H9 (cell line): Measurements from ENCODE around the gene KLF18. TPM values are rescaled to one million over a fixed set of nuclear protein-coding genes. Genes with fewer than 3 reads are reported as not detected.

Experiments used
- DNase-seq: peaks from one replicate; pipeline ENCODE4 v3.0.0-alpha.2; 2017
- H2AFZ ChIP-seq: one replicate; pipeline ENCODE4 v1.6.1; 2013; ENCODE audit warnings: mild to moderate bottlenecking, low read length, control low read depth, moderate library complexity
- H2AK5ac ChIP-seq: 2 replicates; pipeline ENCODE4 v1.6.1; 2013; ENCODE audit warnings: low read length, control low read depth, mixed read lengths; ENCODE audit not compliant: insufficient read length
- H2BK120ac ChIP-seq: one replicate; pipeline ENCODE4 v1.6.1; 2013; ENCODE audit warnings: low read depth, mild to moderate bottlenecking, low read length, control low read depth, inconsistent platforms; ENCODE audit not compliant: poor library complexity, severe bottlenecking
- H2BK12ac ChIP-seq: 2 replicates; pipeline ENCODE4 v1.6.1; 2013; ENCODE audit warnings: low read length, control low read depth, mixed read lengths, low read depth; ENCODE audit not compliant: insufficient read length
- H2BK15ac ChIP-seq: 2 replicates; pipeline ENCODE4 v1.6.1; 2013; ENCODE audit warnings: low read depth, low read length, control low read depth
- H2BK20ac ChIP-seq: one replicate; pipeline ENCODE4 v1.6.1; 2013; ENCODE audit warnings: low read depth, mild to moderate bottlenecking, low read length, control low read depth, inconsistent platforms; ENCODE audit not compliant: poor library complexity, severe bottlenecking
- H2BK5ac ChIP-seq: 2 replicates; pipeline ENCODE4 v1.6.1; 2013; ENCODE audit warnings: low read length, control low read depth, mixed read lengths; ENCODE audit not compliant: insufficient read length
- H3K14ac ChIP-seq: 2 replicates; pipeline ENCODE4 v1.6.1; 2013; ENCODE audit warnings: low read length, control low read depth; ENCODE audit not compliant: insufficient read depth
- H3K18ac ChIP-seq: 2 replicates; pipeline ENCODE4 v1.6.1; 2013; ENCODE audit warnings: low read depth, mild to moderate bottlenecking, mixed read lengths, low read length, control low read depth; ENCODE audit not compliant: insufficient read length
- H3K23ac ChIP-seq: 2 replicates; pipeline ENCODE4 v1.6.1; 2013; ENCODE audit warnings: low read length, control low read depth, mixed read lengths, low read depth; ENCODE audit not compliant: insufficient read length
- H3K23me2 ChIP-seq: 2 replicates; pipeline ENCODE4 v1.6.1; 2013; ENCODE audit warnings: low read depth, mild to moderate bottlenecking, mixed read lengths, low read length, control low read depth; ENCODE audit not compliant: insufficient read length, poor library complexity, severe bottlenecking
- H3K27ac ChIP-seq: 2 replicates; pipeline ENCODE4 v1.5.1; 2013; ENCODE audit warnings: low read length, control low read depth, mixed read lengths, low read depth; ENCODE audit not compliant: insufficient read length
- H3K27me3 ChIP-seq: 2 replicates; pipeline ENCODE4 v1.6.1; 2013; ENCODE audit warnings: low read length, control low read depth, inconsistent platforms; ENCODE audit not compliant: insufficient read depth
- H3K4ac ChIP-seq: 2 replicates; pipeline ENCODE4 v1.6.1; 2013; ENCODE audit warnings: low read depth, mild to moderate bottlenecking, control low read depth, inconsistent platforms, low read length, moderate library complexity
- H3K4me1 ChIP-seq: 2 replicates; pipeline ENCODE4 v1.6.1; 2013; ENCODE audit warnings: low read length, control low read depth, inconsistent platforms; ENCODE audit not compliant: insufficient read depth
- H3K4me2 ChIP-seq: 2 replicates; pipeline ENCODE4 v1.6.1; 2013; ENCODE audit warnings: low read length, control low read depth, mixed read lengths; ENCODE audit not compliant: insufficient read length, insufficient read depth
- H3K56ac ChIP-seq: 2 replicates; pipeline ENCODE4 v1.6.1; 2013; ENCODE audit warnings: low read depth, mild to moderate bottlenecking, mixed read lengths, low read length, control low read depth; ENCODE audit not compliant: insufficient read length
- H3K79me1 ChIP-seq: 2 replicates; pipeline ENCODE4 v1.6.1; 2013; ENCODE audit warnings: low read depth, mild to moderate bottlenecking, moderate library complexity, low read length, control low read depth, inconsistent platforms; ENCODE audit not compliant: insufficient read depth, poor library complexity, severe bottlenecking
- H3K79me2 ChIP-seq: 2 replicates; pipeline ENCODE4 v1.6.1; 2013; ENCODE audit warnings: low read length, control low read depth, inconsistent platforms; ENCODE audit not compliant: insufficient read depth
- H3K9ac ChIP-seq: 2 replicates; pipeline ENCODE4 v1.6.1; 2013; ENCODE audit warnings: low read length, control low read depth, mixed read lengths; ENCODE audit not compliant: insufficient read length; ENCODE audit errors: extremely low read depth
- H3K9me3 ChIP-seq: one replicate; pipeline ENCODE4 v1.6.1; 2013; ENCODE audit warnings: low read depth, low read length, inconsistent platforms; ENCODE audit not compliant: control insufficient read depth
- H3T11ph ChIP-seq: one replicate; pipeline ENCODE4 v1.6.1; 2013; ENCODE audit warnings: mild to moderate bottlenecking, low read length, control low read depth, inconsistent platforms
- H4K20me1 ChIP-seq: one replicate; pipeline ENCODE4 v1.6.1; 2013; ENCODE audit not compliant: control insufficient read depth, insufficient read length, insufficient read depth
- H4K5ac ChIP-seq: 2 replicates; pipeline ENCODE4 v1.6.1; 2013; ENCODE audit warnings: low read depth, mild to moderate bottlenecking, mixed read lengths, low read length, control low read depth; ENCODE audit not compliant: insufficient read length
- H4K8ac ChIP-seq: replicated peaks from 2 replicates; pipeline ENCODE4 v1.6.1; 2013; ENCODE audit warnings: low read length, control low read depth, mixed read lengths, low read depth; ENCODE audit not compliant: insufficient read length
- H4K91ac ChIP-seq: 2 replicates; pipeline ENCODE4 v1.6.1; 2013; ENCODE audit warnings: low read depth, mild to moderate bottlenecking, moderate library complexity, mixed read lengths, low read length, control low read depth; ENCODE audit not compliant: insufficient read length
- H3K27ac Mint-ChIP-seq, 3 experiments: 2 replicates in 2 of 3; 3 replicates in 1 of 3; pipeline ENCODE4 v1.8.0; 2020 to 2021; ENCODE audit warnings: mixed read lengths in 3 of 3, mild to moderate bottlenecking in 1 of 3, moderate library complexity in 1 of 3
- H3K27me3 Mint-ChIP-seq: 2 replicates; pipeline ENCODE4 v1.8.0; 2021; ENCODE audit warnings: low read depth, mild to moderate bottlenecking, moderate library complexity, mixed read lengths
- H3K36me3 Mint-ChIP-seq, 3 experiments: 2 replicates in 2 of 3; 3 replicates in 1 of 3; pipeline ENCODE4 v1.8.0; 2020 to 2021; ENCODE audit warnings: low read depth in 3 of 3, mixed read lengths in 3 of 3; ENCODE audit not compliant: insufficient read depth in 1 of 3
- H3K4me1 Mint-ChIP-seq, 2 experiments: 2 replicates each; pipeline ENCODE4 v1.8.0; 2020; ENCODE audit warnings: mixed read lengths in 2 of 2
- H3K4me3 Mint-ChIP-seq, 2 experiments: 2 replicates in 1 of 2; 3 replicates in 1 of 2; pipeline ENCODE4 v1.8.0; 2020 to 2021; ENCODE audit warnings: mild to moderate bottlenecking in 2 of 2, mixed read lengths in 2 of 2, moderate library complexity in 1 of 2
- H3K9me3 Mint-ChIP-seq, 2 experiments: 2 replicates in 1 of 2; 3 replicates in 1 of 2; pipeline ENCODE4 v1.8.0; 2020; ENCODE audit warnings: mild to moderate bottlenecking in 2 of 2, mixed read lengths in 2 of 2, moderate library complexity in 1 of 2
- WGBS: extraction: QIAGEN DNeasy Blood & Tissue Kit; methylation state at CpG from one replicate; pipeline ENCODE4 v1.1.7; 2013; ENCODE audit warnings: missing lambda C conversion rate, low lambda C conversion rate, mixed read lengths; ENCODE audit not compliant: insufficient read length; ENCODE audit errors: extremely low coverage; 5-methylcytosine and 5-hydroxymethylcytosine counted together
- total RNA-seq: library from RNA; stranded (reverse); gene quantifications from 2 replicates; pipeline ENCODE4 v1.2.1, GENCODE V29; 2021
- TF ChIP-seq, protein P1 (sequence below): fragments of 200-600 bp; sonication (generic); conservative IDR thresholded peaks from 3 replicates; pipeline ENCODE4 v1.8.0; 2021; ENCODE audit warnings: antibody characterized with exemption, mild to moderate bottlenecking

KLF18 gene
- total RNA-seq, 1 experiment from 2014 or later: 0.07 TPM

DNA sequence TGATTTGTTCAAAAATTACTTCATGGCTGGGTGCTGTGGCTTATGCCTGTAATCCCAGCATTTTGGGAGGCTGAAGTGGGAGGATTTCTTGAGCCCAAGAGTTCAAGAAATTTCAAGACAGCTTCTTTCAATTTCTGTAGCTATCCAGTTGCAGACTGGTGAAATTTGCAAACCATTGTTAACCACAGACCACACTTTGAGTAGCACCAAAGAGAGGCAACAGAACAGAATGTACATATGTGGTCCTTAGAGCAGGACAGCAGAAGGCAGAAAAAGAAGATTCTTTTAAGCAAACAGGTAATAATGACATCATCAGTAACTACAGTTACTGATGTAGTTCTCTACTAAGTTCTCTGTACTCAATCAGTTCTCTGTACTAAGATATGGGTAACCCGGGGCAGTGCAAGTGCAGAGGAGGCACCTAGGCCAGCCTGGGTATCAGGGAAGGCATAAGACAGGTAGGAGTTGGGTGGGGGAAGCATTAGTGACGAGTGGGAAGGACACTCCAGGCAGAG lies 28.3 kb downstream of the KLF18 start:
- Histone ChIP-seq H3K18ac (no peak overlapping the region), H3K14ac (no peak overlapping the region), H2BK20ac (no peak overlapping the region), H3K27me3 (no peaks in the 10 kb centered on the region), H3K23me2 (no peaks in the 10 kb centered on the region), H3K4ac (no peak overlapping the region), H3K4me2 (no peak overlapping the region), H2AK5ac (no peak overlapping the region), H3K4me1 (no peaks in the 10 kb centered on the region), H3K23ac (no peak overlapping the region), H3K9me3 (no peaks in the 10 kb centered on the region), H3K9ac (no peak overlapping the region), H2AFZ (no peak overlapping the region), H2BK5ac (no peak overlapping the region), H3K56ac (no peak overlapping the region), H3K27ac (no peak overlapping the region), H2BK15ac (no peak overlapping the region), H3T11ph (no peak overlapping the region), H2BK12ac (no peak overlapping the region), H3K79me1 (no peaks in the 10 kb centered on the region), H4K91ac (no peak overlapping the region), H3K79me2 (no peaks in the 10 kb centered on the region), H4K5ac (no peak overlapping the region), H4K20me1 (no peaks in the 10 kb centered on the region), H4K8ac (no peak overlapping the region), H2BK120ac (no peak overlapping the region)
- no peaks in the 10 kb centered on the region; a peak in 1 of 7 replicates for H3K36me3 Mint-ChIP-seq
- peaks cover 2% of the 10 kb centered on the region for H3K27me3 Mint-ChIP-seq
- H3K9me3 Mint-ChIP-seq: no peaks in the 10 kb centered on the region; a peak in 2 of 5 replicates
- H3K4me3 Mint-ChIP-seq: no peak overlapping the region
- no peak overlapping the region for H3K27ac Mint-ChIP-seq
- WGBS: no CpG with 5 or more reads among the region's 2 CpGs
- TF ChIP-seq, protein P1, sequence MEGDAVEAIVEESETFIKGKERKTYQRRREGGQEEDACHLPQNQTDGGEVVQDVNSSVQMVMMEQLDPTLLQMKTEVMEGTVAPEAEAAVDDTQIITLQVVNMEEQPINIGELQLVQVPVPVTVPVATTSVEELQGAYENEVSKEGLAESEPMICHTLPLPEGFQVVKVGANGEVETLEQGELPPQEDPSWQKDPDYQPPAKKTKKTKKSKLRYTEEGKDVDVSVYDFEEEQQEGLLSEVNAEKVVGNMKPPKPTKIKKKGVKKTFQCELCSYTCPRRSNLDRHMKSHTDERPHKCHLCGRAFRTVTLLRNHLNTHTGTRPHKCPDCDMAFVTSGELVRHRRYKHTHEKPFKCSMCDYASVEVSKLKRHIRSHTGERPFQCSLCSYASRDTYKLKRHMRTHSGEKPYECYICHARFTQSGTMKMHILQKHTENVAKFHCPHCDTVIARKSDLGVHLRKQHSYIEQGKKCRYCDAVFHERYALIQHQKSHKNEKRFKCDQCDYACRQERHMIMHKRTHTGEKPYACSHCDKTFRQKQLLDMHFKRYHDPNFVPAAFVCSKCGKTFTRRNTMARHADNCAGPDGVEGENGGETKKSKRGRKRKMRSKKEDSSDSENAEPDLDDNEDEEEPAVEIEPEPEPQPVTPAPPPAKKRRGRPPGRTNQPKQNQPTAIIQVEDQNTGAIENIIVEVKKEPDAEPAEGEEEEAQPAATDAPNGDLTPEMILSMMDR: no peak
- peaks cover 10 to 14% of the 10 kb centered on the region in 2 experiments for H3K4me1 Mint-ChIP-seq
- no peak for DNase-seq
